ENCODE results near the gene RNF213.

The RNF213 gene

GRCh38 chr17:80260791-80261158, at the start of gene RNF213:
Gene RNF213, plus strand, starts transcription at chr17:80260852. Its CDS starts 2,830 bp downstream, at chr17:80263682.
- H3K4me1 ChIP-seq (ENCODE audit: low read length), result peaks cover 20% of the 10 kb centered on the region

GRCh38 chr17:80212109-80212508, 48.5 kb upstream of the RNF213 start:
- H3K27ac ChIP-seq (ENCODE audit: low read length), result no peak overlapping the region
- TF ChIP-seq CTCF (IDR thresholded peaks at IDR 0.05; ENCODE audit: low read length) (no peak), EZH2 (optimal IDR thresholded peaks at IDR 0.05; ENCODE audit: low read depth, low read length) (no peak), EZH2phosphoT487 (IDR thresholded peaks at IDR 0.05; ENCODE audit: low read length) (no peak)
- no peak overlapping the region for H2AFZ ChIP-seq (ENCODE audit: low read length)
- no peaks in the 10 kb centered on the region for H4K20me1 ChIP-seq (ENCODE audit: insufficient read depth, low read length)
- no peak for DNase-seq
- H3K4me1 ChIP-seq (ENCODE audit: low read length), result no peaks in the 10 kb centered on the region
- no peak overlapping the region for H3K4me2 ChIP-seq (ENCODE audit: low read depth, low read length)
- no peak overlapping the region for H3K4me3 ChIP-seq (ENCODE audit: low read length)
- no peaks in the 10 kb centered on the region for H3K9me3 ChIP-seq (replicated peaks; ENCODE audit: insufficient read depth, low read length)
- no peak overlapping the region for H3K9ac ChIP-seq (ENCODE audit: low read length)
- H3K79me2 ChIP-seq (ENCODE audit: low read length), result peaks cover 3% of the 10 kb centered on the region
- no peaks in the 10 kb centered on the region for H3K27me3 ChIP-seq (replicated peaks; ENCODE audit: insufficient read depth, low read length)
- no peaks in the 10 kb centered on the region; the same call in 1 of the 2 replicates for H3K36me3 ChIP-seq (replicated peaks; ENCODE audit: insufficient read depth, low read length)
- H3F3A ChIP-seq (ENCODE audit: insufficient read depth, low read length), result no peaks in the 10 kb centered on the region
- H3K9me2 ChIP-seq (replicated peaks; ENCODE audit: insufficient read depth, low read length), result no peaks in the 10 kb centered on the region

More at GRCh38 chr17:80260791-80261158, at the start of gene RNF213:
- peak within 1 kb of the TSS; percentile 46; the same call in 1 of the 2 replicates for H2AFZ ChIP-seq (ENCODE audit: low read length)
- H3K27me3 ChIP-seq (replicated peaks; ENCODE audit: insufficient read depth, low read length), result no peaks in the 10 kb centered on the region
- peaks cover 44% of the 10 kb centered on the region for H3F3A ChIP-seq (ENCODE audit: insufficient read depth, low read length)
- H3K36me3 ChIP-seq (replicated peaks; ENCODE audit: insufficient read depth, low read length), result no peaks in the 10 kb centered on the region
- H3K9me3 ChIP-seq (replicated peaks; ENCODE audit: insufficient read depth, low read length), result no peaks in the 10 kb centered on the region
- DNase-seq, result peak; percentile 46
- H3K4me2 ChIP-seq (ENCODE audit: low read depth, low read length), result peak within 1 kb of the TSS; percentile 99
- peaks cover 23% of the 10 kb centered on the region for H3K79me2 ChIP-seq (ENCODE audit: low read length)
- peak within 1 kb of the TSS; percentile 70; the same call in 1 of the 2 replicates for H3K27ac ChIP-seq (ENCODE audit: low read length)
- H3K4me3 ChIP-seq (ENCODE audit: low read length), result peak within 1 kb of the TSS; percentile 80
- H4K20me1 ChIP-seq (ENCODE audit: insufficient read depth, low read length), result no peaks in the 10 kb centered on the region
- TF ChIP-seq CTCF (IDR thresholded peaks at IDR 0.05; ENCODE audit: low read length) (no peak), EZH2 (optimal IDR thresholded peaks at IDR 0.05; ENCODE audit: low read depth, low read length) (no peak), EZH2phosphoT487 (IDR thresholded peaks at IDR 0.05; ENCODE audit: low read length) (no peak)
- H3K9ac ChIP-seq (ENCODE audit: low read length), result peak within 1 kb of the TSS; percentile 79
- no peaks in the 10 kb centered on the region for H3K9me2 ChIP-seq (replicated peaks; ENCODE audit: insufficient read depth, low read length)

- DNase-seq, result no peak
- no peak overlapping the region for H3K9ac ChIP-seq (ENCODE audit: low read length)
Measured at GRCh38 chr17:80212511-80212910, 48.1 kb upstream of the RNF213 start.

More at GRCh38 chr17:80212511-80212910, 48.1 kb upstream of the RNF213 start:
- no peaks in the 10 kb centered on the region for H3K9me2 ChIP-seq (replicated peaks; ENCODE audit: insufficient read depth, low read length)
- H3K4me2 ChIP-seq (ENCODE audit: low read depth, low read length), result no peak overlapping the region
- no peaks in the 10 kb centered on the region; the same call in 1 of the 2 replicates for H3K36me3 ChIP-seq (replicated peaks; ENCODE audit: insufficient read depth, low read length)
- no peaks in the 10 kb centered on the region for H3K27me3 ChIP-seq (replicated peaks; ENCODE audit: insufficient read depth, low read length)
- no peak for TF ChIP-seq CTCF (IDR thresholded peaks at IDR 0.05; ENCODE audit: low read length)
- TF ChIP-seq EZH2phosphoT487 (IDR thresholded peaks at IDR 0.05; ENCODE audit: low read length), result no peak
- no peak for TF ChIP-seq EZH2 (optimal IDR thresholded peaks at IDR 0.05; ENCODE audit: low read depth, low read length)
- H3K79me2 ChIP-seq (ENCODE audit: low read length), result peaks cover 7% of the 10 kb centered on the region
- no peak overlapping the region for H2AFZ ChIP-seq (ENCODE audit: low read length)
- no peak overlapping the region for H3K4me3 ChIP-seq (ENCODE audit: low read length)
- H3K27ac ChIP-seq (ENCODE audit: low read length), result no peak overlapping the region
- H4K20me1 ChIP-seq (ENCODE audit: insufficient read depth, low read length), result no peaks in the 10 kb centered on the region
- no peaks in the 10 kb centered on the region for H3F3A ChIP-seq (ENCODE audit: insufficient read depth, low read length)
- H3K4me1 ChIP-seq (ENCODE audit: low read length), result no peaks in the 10 kb centered on the region
- H3K9me3 ChIP-seq (replicated peaks; ENCODE audit: insufficient read depth, low read length), result no peaks in the 10 kb centered on the region
